ENCODE data around the gene FEN1.

DNA sequence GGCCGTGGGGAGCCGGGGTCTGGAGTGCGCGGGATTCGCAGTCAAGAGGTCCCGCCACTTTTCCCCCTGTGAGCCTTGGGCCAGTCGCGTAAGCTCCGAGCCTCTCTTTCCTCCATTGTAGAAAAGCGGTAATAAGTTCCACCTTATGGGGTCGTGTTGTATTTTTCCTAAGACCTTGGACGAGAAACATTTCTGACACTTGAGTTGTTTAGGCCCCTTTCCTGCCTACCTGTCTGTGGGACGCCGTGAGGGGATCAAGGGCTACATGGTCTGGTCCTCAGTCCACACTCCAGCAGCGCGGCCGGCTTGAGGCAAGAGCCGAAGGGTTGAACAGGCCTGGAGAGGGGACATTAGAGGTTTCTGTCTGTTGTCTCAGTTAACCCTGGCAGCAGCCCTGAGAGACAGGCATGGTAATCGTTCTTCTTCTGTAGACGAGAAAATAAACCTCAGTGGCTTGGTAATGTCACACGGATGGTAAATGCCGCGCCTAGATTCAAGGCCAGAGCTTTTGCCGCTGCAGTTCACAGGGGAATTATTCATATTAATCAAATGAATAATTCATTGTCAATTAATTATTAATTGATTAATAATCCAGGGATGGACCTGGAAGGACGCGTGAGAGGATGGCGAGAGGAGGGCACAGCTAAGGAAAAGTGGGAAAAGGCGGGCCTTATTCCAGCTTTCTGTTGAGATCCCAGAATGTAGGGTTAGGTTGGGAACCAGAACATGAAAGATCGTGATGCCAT, 545 bp downstream of the FEN1 start:
- TF ChIP-seq CTCF (IDR thresholded peaks at IDR 0.05) (no peak), EZH2 (IDR thresholded peaks at IDR 0.05) (no peak)

All from neural progenitor cell (in vitro differentiated cells).